HepG2 (cell line): ENCODE measurements around the gene NSFL1C. TPM values are rescaled to one million over a fixed set of nuclear protein-coding genes. Genes with fewer than 3 reads are reported as not detected.

Experiments used
- ATAC-seq: fragments of 200-7000 bp; cut with Tn5 transposase; 3 replicates; pipeline ENCODE4 v1.9.1; 2020; ENCODE audit warnings: mild to moderate bottlenecking, moderate library complexity
- BruUV-seq: library from RNA; stranded (reverse); fragments of 400-500 nt; replicated peaks from 2 replicates; lab custom pipeline; 2021; lab: Mats Ljungman, UMichigan
- CTCF ChIA-PET: fragments of 300-600 bp; formaldehyde crosslinking; extraction: SDS; loops from one replicate; lab custom pipeline; 2021; ENCODE audit warnings: low total read pairs, inconsistent platforms, low intra/inter-chr PET ratio; lab: Yijun Ruan, JAX
- POLR2A ChIA-PET: fragments of 350-600 bp; sonication (Branson Sonifier 250); formaldehyde crosslinking; loops from one replicate; lab custom pipeline; 2020; ENCODE audit warnings: antibody characterized with exemption, inconsistent platforms; lab: Yijun Ruan, JAX
- DNase-seq: peaks from one replicate; pipeline ENCODE4 v3.0.0-alpha.2; 2015; ENCODE audit warnings: low spot score
- FAIRE-seq: peaks from 3 replicates; lab custom pipeline; 2011; peaks lifted over from hg19 to GRCh38; lab: Jason Lieb, UNC
- H2AFZ ChIP-seq: one replicate; pipeline ENCODE4 v1.6.1; 2011; ENCODE audit warnings: low read length, inconsistent platforms
- H3K27ac ChIP-seq: fragments of 300-600 bp; 3 replicates; pipeline ENCODE4 v1.8.0; 2011; ENCODE audit warnings: mixed run types, mild to moderate bottlenecking, mixed read lengths, low read length, inconsistent platforms; ENCODE audit not compliant: insufficient read depth; ENCODE audit errors: extremely low read length
- H3K27me3 ChIP-seq, 2 experiments: fragments of 200-600 bp in 1 of 2; 2 replicates in 1 of 2; 3 replicates in 1 of 2; pipeline versions ENCODE4 v1.6.0 to v1.8.0; 2011; ENCODE audit warnings: low read length in 2 of 2, mild to moderate bottlenecking in 2 of 2, moderate library complexity in 2 of 2, inconsistent platforms in 1 of 2; ENCODE audit not compliant: insufficient read depth in 2 of 2, control insufficient read depth in 1 of 2
- H3K36me3 ChIP-seq, 2 experiments: fragments of 200-600 bp in 1 of 2; replicated peaks in 1 of 2; 2 replicates in 1 of 2; 3 replicates in 1 of 2; pipeline versions ENCODE4 v1.5.1 to v1.8.0; 2011; ENCODE audit warnings: low read length in 2 of 2, inconsistent platforms in 1 of 2; ENCODE audit not compliant: insufficient read depth in 2 of 2, control insufficient read depth in 1 of 2
- H3K4me1 ChIP-seq: 2 replicates; pipeline ENCODE4 v1.5.1; 2012; ENCODE audit warnings: low read length, inconsistent platforms; ENCODE audit not compliant: insufficient read depth
- H3K4me2 ChIP-seq: 2 replicates; pipeline ENCODE4 v1.6.0; 2011; ENCODE audit warnings: low read depth, low read length, inconsistent platforms
- H3K4me3 ChIP-seq, 3 experiments: fragments of 200-600 bp in 1 of 3; sonication (generic), shearing (Covaris generic) in 1 of 3; replicated peaks in 1 of 3; 2 replicates each; pipeline ENCODE4 v1.5.1; 2011 to 2016; ENCODE audit warnings: low read length in 3 of 3, inconsistent platforms in 2 of 3, low read depth in 2 of 3, mild to moderate bottlenecking in 2 of 3, control low read depth in 1 of 3, mixed read lengths in 1 of 3; ENCODE audit not compliant: insufficient read depth in 1 of 3
- H3K79me2 ChIP-seq: one replicate; pipeline ENCODE4 v1.6.1; 2011; ENCODE audit warnings: low read length, inconsistent platforms; ENCODE audit not compliant: insufficient read depth
- H3K9ac ChIP-seq: 2 replicates; pipeline ENCODE4 v1.6.0; 2011; ENCODE audit warnings: mild to moderate bottlenecking, low read depth, low read length, inconsistent platforms; ENCODE audit not compliant: insufficient read depth
- H3K9me3 ChIP-seq: 2 replicates; pipeline ENCODE4 v1.5.1; 2012; ENCODE audit warnings: mild to moderate bottlenecking, low read length
- H4K20me1 ChIP-seq: 2 replicates; pipeline ENCODE4 v1.6.0; 2011; ENCODE audit warnings: inconsistent platforms, mild to moderate bottlenecking, low read length, moderate library complexity; ENCODE audit not compliant: insufficient read depth
- DNMT1 ChIP-seq: sonication (generic); formaldehyde crosslinking; IDR thresholded peaks from 2 replicates; pipeline ENCODE4 v1.5.1; 2020; ENCODE audit warnings: mild to moderate bottlenecking, missing genetic modification reagents
- ERF ChIP-seq: IDR thresholded peaks from 2 replicates; pipeline ENCODE4 v1.6.1; 2018; ENCODE audit warnings: missing biosample characterization, missing genetic modification reagents
- MAFG ChIP-seq: sonication (generic); formaldehyde crosslinking; IDR thresholded peaks from 2 replicates; pipeline ENCODE4 v1.5.1; 2020; ENCODE audit warnings: mild to moderate bottlenecking, missing genetic modification reagents
- RFX3 ChIP-seq: IDR thresholded peaks from 2 replicates; pipeline ENCODE4 v1.6.1; 2016; ENCODE audit warnings: missing biosample characterization, missing genetic modification reagents
- TGIF2 ChIP-seq: IDR thresholded peaks from 2 replicates; pipeline ENCODE4 v1.6.1; 2016; ENCODE audit warnings: control low read depth, missing compliant biosample characterization
- ZNF512 ChIP-seq: sonication (generic); formaldehyde crosslinking; IDR thresholded peaks from 2 replicates; pipeline ENCODE4 v1.4.0; 2020; ENCODE audit warnings: mild to moderate bottlenecking, missing genetic modification reagents
- WGBS: methylation state at CpG from one replicate; pipeline ENCODE4 v1.1.6; 2017; ENCODE audit warnings: low lambda C conversion rate; 5-methylcytosine and 5-hydroxymethylcytosine counted together
- in situ Hi-C: cut with HindIII; loops from 2 replicates; pipeline ENCODE4 v1.10.0; 2017; ENCODE audit warnings: low pct_unique_long_range_greater_than_20kb; ENCODE audit not compliant: extremely low pct_ligation_motif_present
- intact Hi-C: fragments of 100-400 bp; cut with micrococcal nuclease; formaldehyde crosslinking; loops from one replicate; pipeline ENCODE4 v1.10.0; 2022; ENCODE audit not compliant: unreplicated experiment
- polyA plus RNA-seq, 8 experiments: library from polyadenylated mRNA; depleted of rRNA in 3 of 8; stranded (reverse) in 7 of 8; unstranded in 1 of 8; fragments of >200 nt; fragmentation: Illumina TruSeq in 4 of 8; extraction: Trizol in 4 of 8; gene quantifications; 2 replicates each; pipeline versions ENCODE4 v1.2.1 to v1.2.3, GENCODE V29; 2011 to 2016; ENCODE audit warnings: low read depth in 4 of 8, missing spikeins in 1 of 8, mixed read lengths in 1 of 8; ENCODE audit not compliant: insufficient read depth in 1 of 8
- total RNA-seq, 5 experiments: library from RNA; depleted of rRNA; stranded (reverse); fragments of >200 nt; fragmentation: Illumina TruSeq; extraction: Trizol; gene quantifications; 2 replicates each; pipeline ENCODE4 v1.2.3, GENCODE V29; 2016; ENCODE audit warnings: low read depth in 1 of 5
- TF ChIP-seq, protein P1 (sequence below): sonication (generic); formaldehyde crosslinking; conservative IDR thresholded peaks from 2 replicates; pipeline ENCODE4 v1.4.0; 2020; ENCODE audit warnings: mild to moderate bottlenecking, missing genetic modification reagents, moderate library complexity
- TF ChIP-seq, protein P2 (sequence below): sonication (generic); formaldehyde crosslinking; IDR thresholded peaks from 2 replicates; pipeline ENCODE4 v1.8.1; 2023; ENCODE audit warnings: mild to moderate bottlenecking, inconsistent platforms, moderate library complexity, missing genetic modification reagents, borderline replicate concordance
- TF ChIP-seq, protein P3 (sequence below): sonication (generic); formaldehyde crosslinking; IDR thresholded peaks from 2 replicates; pipeline ENCODE4 v1.4.0; 2020; ENCODE audit warnings: missing genetic modification reagents, mild to moderate bottlenecking, borderline replicate concordance
- TF ChIP-seq, protein P4 (sequence below): sonication (generic); formaldehyde crosslinking; IDR thresholded peaks from 2 replicates; pipeline ENCODE4 v1.4.0; 2020; ENCODE audit warnings: missing genetic modification reagents, mild to moderate bottlenecking, borderline replicate concordance

NSFL1C gene
- total and polyA plus RNA-seq, 2 of the 13 experiments (the other 11 are each of a cell fraction or from before 2014, with no cell fraction given), result 22.9 to 62.7 TPM

DNA sequence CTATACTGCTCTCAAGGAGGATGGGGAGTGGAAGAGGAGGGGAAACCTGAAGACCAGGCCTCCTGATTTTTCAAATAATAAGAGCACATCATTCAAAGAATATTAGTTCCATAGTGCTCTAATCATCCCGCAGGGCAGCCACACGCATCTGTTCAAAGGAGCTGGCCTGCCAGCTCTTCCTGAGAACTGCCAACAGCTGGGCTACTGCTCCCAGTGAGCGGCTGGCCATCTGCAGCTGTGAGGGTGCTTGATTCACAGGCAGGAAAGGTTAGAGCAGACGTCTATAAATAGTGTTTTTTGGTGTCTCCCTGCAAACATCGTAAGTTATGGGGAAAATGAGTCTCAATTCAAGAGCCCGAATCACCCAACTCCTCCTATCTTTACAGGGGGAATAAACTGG lies 17.3 kb downstream of the NSFL1C start:
- in situ Hi-C loops (no loop called here), intact Hi-C loops (no loop called here)
- Histone ChIP-seq H3K9me3 (no peaks in the 10 kb centered on the region), H3K79me2 (no peaks in the 10 kb centered on the region), H3K4me3 (no peak overlapping the region), H3K4me1 (peaks cover 8% of the 10 kb centered on the region), H2AFZ (no peak overlapping the region), H4K20me1 (no peaks in the 10 kb centered on the region), H3K9ac (no peak overlapping the region), H3K27me3 (no peaks in the 10 kb centered on the region), H3K4me2 (no peak overlapping the region), H3K27ac (no peak overlapping the region), H3K36me3 (peaks cover 67 to 99% of the 10 kb centered on the region in 2 experiments)
- FAIRE-seq (no peak), DNase-seq (no peak), ATAC-seq (no peak)
- WGBS, result 93% methylated on average over 6 of the region's 6 CpGs
- CTCF ChIA-PET, result no interaction called here
- POLR2A ChIA-PET, result no interaction called here
- no TSS peak for BruUV-seq
- TF ChIP-seq, protein P1, sequence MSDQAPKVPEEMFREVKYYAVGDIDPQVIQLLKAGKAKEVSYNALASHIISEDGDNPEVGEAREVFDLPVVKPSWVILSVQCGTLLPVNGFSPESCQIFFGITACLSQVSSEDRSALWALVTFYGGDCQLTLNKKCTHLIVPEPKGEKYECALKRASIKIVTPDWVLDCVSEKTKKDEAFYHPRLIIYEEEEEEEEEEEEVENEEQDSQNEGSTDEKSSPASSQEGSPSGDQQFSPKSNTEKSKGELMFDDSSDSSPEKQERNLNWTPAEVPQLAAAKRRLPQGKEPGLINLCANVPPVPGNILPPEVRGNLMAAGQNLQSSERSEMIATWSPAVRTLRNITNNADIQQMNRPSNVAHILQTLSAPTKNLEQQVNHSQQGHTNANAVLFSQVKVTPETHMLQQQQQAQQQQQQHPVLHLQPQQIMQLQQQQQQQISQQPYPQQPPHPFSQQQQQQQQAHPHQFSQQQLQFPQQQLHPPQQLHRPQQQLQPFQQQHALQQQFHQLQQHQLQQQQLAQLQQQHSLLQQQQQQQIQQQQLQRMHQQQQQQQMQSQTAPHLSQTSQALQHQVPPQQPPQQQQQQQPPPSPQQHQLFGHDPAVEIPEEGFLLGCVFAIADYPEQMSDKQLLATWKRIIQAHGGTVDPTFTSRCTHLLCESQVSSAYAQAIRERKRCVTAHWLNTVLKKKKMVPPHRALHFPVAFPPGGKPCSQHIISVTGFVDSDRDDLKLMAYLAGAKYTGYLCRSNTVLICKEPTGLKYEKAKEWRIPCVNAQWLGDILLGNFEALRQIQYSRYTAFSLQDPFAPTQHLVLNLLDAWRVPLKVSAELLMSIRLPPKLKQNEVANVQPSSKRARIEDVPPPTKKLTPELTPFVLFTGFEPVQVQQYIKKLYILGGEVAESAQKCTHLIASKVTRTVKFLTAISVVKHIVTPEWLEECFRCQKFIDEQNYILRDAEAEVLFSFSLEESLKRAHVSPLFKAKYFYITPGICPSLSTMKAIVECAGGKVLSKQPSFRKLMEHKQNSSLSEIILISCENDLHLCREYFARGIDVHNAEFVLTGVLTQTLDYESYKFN (CRISPR knock-in tag), result no peak
- TF ChIP-seq DNMT1 (CRISPR knock-in tag) (no peak), RFX3 (CRISPR knock-in tag) (no peak), MAFG (CRISPR knock-in tag) (no peak), TGIF2 (no peak), ZNF512 (CRISPR knock-in tag) (no peak), ERF (CRISPR knock-in tag) (no peak)
- TF ChIP-seq, protein P2, sequence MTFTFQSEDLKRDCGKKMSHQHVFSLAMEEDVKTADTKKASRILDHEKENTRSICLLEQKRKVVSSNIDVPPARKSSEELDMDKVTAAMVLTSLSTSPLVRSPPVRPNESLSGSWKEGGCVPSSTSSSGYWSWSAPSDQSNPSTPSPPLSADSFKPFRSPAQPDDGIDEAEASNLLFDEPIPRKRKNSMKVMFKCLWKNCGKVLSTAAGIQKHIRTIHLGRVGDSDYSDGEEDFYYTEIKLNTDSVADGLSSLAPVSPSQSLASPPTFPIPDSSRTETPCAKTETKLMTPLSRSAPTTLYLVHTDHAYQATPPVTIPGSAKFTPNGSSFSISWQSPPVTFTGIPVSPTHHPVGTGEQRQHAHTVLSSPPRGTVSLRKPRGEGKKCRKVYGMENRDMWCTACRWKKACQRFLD (CRISPR knock-in tag), result no peak
- TF ChIP-seq, protein P3, sequence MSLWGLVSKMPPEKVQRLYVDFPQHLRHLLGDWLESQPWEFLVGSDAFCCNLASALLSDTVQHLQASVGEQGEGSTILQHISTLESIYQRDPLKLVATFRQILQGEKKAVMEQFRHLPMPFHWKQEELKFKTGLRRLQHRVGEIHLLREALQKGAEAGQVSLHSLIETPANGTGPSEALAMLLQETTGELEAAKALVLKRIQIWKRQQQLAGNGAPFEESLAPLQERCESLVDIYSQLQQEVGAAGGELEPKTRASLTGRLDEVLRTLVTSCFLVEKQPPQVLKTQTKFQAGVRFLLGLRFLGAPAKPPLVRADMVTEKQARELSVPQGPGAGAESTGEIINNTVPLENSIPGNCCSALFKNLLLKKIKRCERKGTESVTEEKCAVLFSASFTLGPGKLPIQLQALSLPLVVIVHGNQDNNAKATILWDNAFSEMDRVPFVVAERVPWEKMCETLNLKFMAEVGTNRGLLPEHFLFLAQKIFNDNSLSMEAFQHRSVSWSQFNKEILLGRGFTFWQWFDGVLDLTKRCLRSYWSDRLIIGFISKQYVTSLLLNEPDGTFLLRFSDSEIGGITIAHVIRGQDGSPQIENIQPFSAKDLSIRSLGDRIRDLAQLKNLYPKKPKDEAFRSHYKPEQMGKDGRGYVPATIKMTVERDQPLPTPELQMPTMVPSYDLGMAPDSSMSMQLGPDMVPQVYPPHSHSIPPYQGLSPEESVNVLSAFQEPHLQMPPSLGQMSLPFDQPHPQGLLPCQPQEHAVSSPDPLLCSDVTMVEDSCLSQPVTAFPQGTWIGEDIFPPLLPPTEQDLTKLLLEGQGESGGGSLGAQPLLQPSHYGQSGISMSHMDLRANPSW (CRISPR knock-in tag), result no peak
- TF ChIP-seq, protein P4, sequence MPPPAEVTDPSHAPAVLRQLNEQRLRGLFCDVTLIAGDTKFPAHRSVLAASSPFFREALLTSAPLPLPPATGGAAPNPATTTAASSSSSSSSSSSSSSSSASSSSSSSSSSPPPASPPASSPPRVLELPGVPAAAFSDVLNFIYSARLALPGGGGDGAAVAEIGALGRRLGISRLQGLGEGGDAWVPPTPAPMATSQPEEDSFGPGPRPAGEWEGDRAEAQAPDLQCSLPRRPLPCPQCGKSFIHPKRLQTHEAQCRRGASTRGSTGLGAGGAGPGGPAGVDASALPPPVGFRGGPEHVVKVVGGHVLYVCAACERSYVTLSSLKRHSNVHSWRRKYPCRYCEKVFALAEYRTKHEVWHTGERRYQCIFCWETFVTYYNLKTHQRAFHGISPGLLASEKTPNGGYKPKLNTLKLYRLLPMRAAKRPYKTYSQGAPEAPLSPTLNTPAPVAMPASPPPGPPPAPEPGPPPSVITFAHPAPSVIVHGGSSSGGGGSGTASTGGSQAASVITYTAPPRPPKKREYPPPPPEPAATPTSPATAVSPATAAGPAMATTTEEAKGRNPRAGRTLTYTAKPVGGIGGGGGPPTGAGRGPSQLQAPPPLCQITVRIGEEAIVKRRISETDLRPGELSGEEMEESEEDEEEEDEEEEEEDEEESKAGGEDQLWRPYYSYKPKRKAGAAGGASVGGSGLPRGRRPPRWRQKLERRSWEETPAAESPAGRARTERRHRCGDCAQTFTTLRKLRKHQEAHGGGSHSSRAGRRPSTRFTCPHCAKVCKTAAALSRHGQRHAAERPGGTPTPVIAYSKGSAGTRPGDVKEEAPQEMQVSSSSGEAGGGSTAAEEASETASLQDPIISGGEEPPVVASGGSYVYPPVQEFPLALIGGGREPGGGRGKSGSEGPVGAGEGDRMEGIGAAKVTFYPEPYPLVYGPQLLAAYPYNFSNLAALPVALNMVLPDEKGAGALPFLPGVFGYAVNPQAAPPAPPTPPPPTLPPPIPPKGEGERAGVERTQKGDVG (CRISPR knock-in tag), result no peak
